CD4-positive, alpha-beta T cell treated with Interleukin-15 for 1 hour (primary cell): ENCODE results near the gene RTCA.
"Not testable (repeated sequence)": the region's sequence is repeated elsewhere in the genome, so short reads cannot be mapped to it uniquely, and the experiment has no call there.

Source experiments
- DNase-seq: peaks from one replicate; pipeline ENCODE4 v3.0.0-alpha.2; 2020

The RTCA gene

DNA sequence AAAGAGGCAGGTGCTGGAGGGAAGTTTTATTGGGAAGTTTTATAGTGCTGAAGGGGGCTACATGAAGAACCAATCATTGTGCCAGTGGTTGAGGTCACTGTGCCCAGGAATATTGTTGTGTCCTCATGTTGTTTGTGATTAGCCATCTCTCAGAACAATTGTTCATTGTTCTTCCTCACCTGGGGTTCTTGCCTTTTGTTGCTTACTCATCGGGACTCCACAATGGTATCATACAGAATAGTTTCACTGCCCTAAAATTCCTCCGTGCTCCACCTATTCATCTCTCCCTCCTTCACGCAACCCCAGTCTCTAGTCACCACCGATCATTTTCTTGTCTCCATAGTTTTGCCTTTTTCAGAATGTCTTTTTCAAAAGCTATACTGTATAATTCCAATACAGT is 47.4 kb downstream of the RTCA start:
- DNase-seq = no peak

GRCh38 chr1:100316622-100317021 is 50.6 kb downstream of the RTCA start:
- no peak for DNase-seq

GRCh38 chr1:100320311-100321099 is 54.5 kb downstream of the RTCA start:
- DNase-seq = no peak

GRCh38 chr1:100321100-100321493 is 55.1 kb downstream of the RTCA start:
- DNase-seq = no peak

DNA sequence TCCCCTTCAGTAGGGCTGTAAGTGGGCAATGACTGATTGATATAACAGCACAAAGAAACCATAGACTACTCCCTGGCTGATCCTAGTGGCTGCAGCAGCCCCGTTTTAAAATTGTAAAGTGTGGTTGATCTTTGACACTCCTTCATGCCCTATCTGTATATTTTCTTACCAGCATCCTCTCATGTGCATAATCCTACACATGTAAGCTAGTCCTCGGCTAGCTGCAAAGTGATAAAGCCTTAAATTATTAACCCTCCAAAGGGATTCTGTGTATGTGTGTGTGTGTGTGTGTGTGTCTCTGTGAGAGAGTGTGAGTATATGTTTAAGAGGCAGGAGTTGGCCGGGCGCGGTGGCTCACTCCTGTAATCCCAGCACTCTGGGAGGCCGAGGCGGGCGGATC is 55.5 kb downstream of the RTCA start:
- DNase-seq = no peak

DNA sequence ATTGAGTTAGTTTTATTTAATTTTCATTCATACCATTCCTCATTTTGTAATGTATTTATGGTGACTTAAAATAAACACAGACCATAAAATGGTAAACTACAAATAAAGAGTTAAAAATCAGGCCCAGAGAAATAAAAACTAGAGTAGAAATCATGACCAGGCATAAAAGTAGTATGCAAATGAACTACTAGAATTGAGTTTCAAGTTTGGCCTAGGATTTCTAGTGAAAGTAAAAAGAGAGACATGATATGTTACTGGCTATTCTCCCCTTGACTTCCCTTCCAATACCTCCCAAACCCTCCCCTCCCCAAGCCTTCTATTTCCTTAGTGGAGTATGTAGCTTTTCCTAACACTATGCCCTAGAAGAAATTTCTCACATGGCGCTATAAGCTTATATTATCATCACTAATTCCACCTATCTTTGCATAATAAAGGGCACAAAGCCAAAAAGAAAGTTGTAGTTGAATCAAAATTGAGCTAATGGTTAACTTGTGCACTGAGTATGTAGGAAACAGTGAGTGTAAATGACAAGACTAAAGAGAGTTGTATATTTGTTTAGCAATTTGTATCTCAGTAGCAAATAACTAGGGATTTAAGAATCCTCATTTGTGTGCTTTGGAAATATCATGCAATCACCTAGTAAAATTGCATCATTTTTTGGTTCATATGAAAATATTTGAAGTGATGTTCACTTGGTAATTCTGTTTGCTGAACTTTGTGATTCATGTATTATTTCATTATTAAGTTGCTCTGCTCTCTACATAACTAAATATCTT is 56.6 kb downstream of the RTCA start:
- no peak for DNase-seq

DNA sequence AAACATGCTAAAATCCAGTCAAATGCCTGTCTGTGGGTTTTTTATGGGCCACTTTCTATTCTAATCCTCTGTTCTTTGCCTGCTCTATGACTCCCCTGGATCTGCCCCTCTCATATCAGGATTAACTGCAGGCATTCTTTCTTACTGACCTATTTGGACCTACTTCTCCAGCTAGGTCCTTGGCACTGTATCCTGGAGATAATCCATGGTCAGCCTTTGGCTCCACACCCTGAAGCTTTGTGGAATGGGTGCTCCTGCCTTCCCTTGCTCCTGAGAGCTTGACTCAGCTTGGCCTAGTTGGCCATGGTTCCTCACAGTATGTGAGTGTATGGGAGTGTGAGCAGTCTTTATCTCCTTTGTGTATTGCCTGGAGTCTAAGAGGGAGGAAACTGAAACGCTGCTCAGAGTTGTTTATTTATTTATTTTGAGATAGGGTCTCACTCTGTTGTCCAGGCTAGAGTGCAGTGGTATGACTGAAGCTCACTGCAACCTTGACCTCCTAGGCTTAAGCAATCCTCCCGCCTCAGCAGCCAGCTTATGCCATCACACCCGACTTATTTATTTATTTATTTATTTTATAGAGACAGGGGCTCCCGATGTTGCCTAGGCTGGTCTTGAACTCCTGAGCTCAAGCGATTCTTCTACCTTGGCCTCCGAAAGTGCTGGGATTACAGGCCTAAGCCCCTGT is 57.5 kb downstream of the RTCA start:
- no peak for DNase-seq

DNA sequence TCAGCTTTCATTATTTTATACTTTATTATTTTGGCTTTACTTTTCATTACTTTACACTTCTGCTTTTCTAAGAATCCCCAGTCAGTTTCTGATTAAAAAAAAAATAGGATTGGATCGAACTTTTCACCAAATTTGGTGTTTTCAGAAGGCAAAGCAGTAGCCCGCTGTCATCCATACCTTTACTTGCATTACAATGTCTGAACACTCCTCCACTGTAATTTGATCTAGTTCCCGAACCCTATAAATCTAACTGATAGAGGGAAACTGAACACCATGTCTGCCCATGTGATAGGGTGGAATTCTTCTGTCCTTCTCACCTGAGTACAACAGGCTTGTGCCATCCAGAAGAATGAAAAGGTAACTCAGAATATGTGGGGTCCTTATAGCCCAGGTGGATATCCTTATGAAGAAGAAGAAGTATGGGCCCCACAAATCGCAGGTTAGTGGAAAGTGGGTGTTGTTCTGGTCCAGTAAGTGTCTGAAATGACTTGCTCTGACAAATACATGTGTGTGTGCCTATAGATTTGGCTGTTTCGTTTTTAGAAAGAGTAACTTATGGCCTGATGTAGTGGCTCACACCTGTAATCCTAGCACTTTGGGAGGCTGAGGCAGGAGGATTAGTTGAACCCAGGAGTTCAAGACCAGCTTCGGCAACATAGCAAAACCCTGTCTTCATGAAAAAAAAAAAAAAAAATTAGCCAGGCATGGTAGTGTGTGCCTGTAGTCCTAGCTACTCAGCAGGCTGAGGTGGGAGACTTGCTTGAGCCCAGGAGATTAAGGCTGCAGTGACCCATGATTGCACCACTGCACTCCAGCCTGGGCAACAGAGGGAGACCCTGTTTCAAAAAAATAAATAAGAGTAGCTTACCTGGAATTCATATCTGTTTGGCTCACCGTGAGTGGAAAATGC is 59.7 kb downstream of the RTCA start:
- DNase-seq = no peak

DNA sequence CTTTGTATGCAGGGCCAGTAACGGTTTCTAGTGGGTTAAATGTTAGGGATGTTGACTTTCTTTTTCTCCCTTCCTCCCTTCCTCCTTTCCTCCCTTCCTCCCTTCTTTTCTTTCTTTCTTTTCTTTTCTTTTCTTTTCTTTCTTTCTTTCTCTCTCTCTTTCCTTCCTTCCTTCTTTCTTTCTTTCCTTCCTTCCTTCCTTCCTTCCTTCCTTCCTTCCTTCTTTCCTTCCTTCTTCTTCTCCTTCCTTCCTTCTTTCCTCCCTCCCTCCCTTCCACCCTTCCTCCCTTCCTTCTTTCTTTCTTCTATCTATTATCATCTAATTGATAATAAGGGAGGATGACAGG is 60.3 kb downstream of the RTCA start:
- DNase-seq = not testable (repeated sequence)

DNA sequence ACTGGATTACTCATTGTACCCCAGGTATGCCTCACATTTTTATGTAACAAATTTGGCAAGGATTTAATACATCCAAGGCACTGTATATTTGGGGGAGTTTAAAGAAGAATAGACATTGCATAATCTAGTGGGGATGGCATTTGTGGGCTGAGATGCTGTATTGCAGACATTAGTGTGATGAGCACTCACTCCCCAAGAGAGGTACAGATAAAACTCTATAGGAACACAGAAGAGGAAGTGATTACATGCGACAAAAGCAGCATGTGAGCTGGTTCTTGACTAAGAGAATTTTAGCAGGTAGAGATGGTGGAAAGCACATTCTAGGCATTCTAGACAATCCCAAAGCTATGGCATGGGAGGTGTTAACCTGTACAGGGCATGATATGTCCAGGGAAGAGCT is 62.1 kb downstream of the RTCA start:
- no peak for DNase-seq

DNA sequence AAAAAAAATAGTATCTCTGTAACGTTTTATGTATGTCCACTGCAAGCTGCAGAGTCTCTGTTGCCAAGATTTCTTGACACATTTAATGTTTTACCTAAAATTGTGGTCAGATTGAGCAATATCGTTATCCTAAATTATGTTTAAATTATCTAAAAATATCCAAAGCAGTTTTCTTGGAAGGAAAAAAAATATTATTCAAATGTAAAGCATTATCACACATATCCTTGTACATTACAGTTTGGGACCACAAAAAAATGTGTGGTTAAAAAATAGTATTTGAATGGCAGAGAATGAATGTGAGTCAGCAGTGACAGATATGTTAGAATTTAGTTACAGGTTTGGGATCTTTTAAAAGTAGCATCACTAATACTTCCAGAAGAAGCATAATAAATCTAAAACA is 65.1 kb downstream of the RTCA start:
- not testable (repeated sequence) for DNase-seq

- DNase-seq = no peak
Observed at GRCh38 chr1:100332331-100332730, 66.3 kb downstream of the RTCA start.

DNA sequence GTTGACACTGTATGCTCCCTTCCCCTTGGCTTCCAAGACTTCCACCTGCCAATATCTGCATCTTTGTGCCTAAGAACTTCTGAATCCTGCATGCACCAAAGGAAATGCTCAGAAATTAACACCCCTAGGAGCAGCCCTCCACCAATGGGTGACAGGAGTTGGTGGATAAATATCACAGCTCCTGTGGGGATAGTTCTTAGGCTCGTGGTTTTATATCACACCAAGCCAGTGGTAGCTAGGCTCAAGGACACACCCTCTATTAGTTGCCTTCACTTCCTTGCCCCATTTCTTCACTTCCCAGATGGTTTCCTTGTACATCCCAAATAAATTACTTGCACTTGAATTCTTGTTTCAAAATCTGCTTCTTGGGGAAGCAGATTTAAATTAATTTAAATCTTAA is 69.4 kb downstream of the RTCA start:
- DNase-seq = no peak

- DNase-seq = not testable (repeated sequence)
Observed at GRCh38 chr1:100337878-100338277, 71.9 kb downstream of the RTCA start.

DNA sequence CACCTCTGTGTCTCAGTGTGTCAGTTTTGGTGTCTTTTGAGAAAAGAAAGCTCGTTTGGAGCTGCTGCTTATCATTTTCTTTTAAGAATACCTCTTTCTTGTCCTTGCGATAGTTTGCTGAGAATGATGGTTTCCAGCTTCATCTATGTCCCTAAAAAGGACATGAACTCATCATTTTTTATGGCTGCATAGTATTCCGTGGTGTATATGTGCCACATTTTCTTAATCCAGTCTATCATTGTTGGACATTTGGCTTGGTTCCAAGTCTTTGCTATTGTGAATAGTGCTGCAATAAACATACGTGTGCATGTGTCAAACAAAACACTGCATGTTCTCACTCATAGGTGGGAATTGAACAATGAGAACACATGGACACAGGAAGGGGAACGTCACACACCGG is 73.7 kb downstream of the RTCA start:
- not testable (repeated sequence) for DNase-seq

DNA sequence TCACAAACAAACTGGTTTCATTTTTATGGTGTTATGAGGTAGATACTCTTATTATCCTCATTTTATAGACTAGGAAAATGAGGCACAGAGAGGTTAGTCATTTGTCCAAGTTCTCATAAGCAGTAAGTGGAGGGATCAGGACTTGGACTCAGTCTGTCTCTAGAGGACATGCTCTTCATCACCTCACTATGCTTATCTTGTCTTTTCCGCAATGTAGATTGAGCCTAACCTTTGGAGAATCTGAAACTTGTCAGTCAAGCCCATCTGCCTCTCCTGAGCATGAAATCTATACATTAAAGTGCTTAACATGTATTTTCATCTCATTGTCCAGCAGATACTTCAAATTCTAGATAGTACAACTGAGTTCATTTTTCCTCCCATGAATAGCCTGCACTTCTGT is 74.5 kb downstream of the RTCA start:
- no peak for DNase-seq

GRCh38 chr1:100342348-100342747 is 76.3 kb downstream of the RTCA start:
- no peak for DNase-seq
